Fibroblast of the conjunctiva (primary cell): ENCODE results near the gene RFC5.
"Not testable (repeated sequence)": the region's sequence is repeated elsewhere in the genome, so short reads cannot be mapped to it uniquely, and the experiment has no call there.

Experiments used
- DNase-seq: peaks from one replicate; pipeline ENCODE4 v3.0.0-alpha.2; 2010; ENCODE audit warnings: low read depth

The RFC5 gene

GRCh38 chr12:118052324-118053070 is 36.0 kb downstream of the RFC5 start:
- peak; percentile 81 for DNase-seq

- no peak for DNase-seq
Observed at GRCh38 chr12:118053071-118053985, 36.8 kb downstream of the RFC5 start.

GRCh38 chr12:118055144-118055557 is 38.6 kb downstream of the RFC5 start:
- DNase-seq, result no peak

GRCh38 chr12:118055865-118056773 is 39.6 kb downstream of the RFC5 start:
- no peak for DNase-seq

GRCh38 chr12:118058227-118058626 is 41.7 kb downstream of the RFC5 start:
- no peak for DNase-seq

- DNase-seq, result no peak
Observed at GRCh38 chr12:118058881-118059280, 42.4 kb downstream of the RFC5 start.

GRCh38 chr12:118059341-118060191 is 43.1 kb downstream of the RFC5 start:
- no peak for DNase-seq

- no peak for DNase-seq
Observed at GRCh38 chr12:118060301-118061010, 44.0 kb downstream of the RFC5 start.

GRCh38 chr12:118061011-118061872 is 44.7 kb downstream of the RFC5 start, which contains the start of gene WSB2:
TSS of gene WSB2 (minus strand) at chr12:118061179. CDS start at chr12:118061048, 131 bp downstream.
- peak; percentile 63 for DNase-seq

- DNase-seq, result no peak
Observed at GRCh38 chr12:118061873-118062843, 45.7 kb downstream of the RFC5 start.

GRCh38 chr12:118063576-118064391 is 47.3 kb downstream of the RFC5 start:
- DNase-seq, result no peak

GRCh38 chr12:118064608-118065007 is 48.1 kb downstream of the RFC5 start:
- no peak for DNase-seq

GRCh38 chr12:118065380-118065779 is 48.9 kb downstream of the RFC5 start:
- DNase-seq, result no peak

- no peak for DNase-seq
Observed at GRCh38 chr12:118068445-118068844, 51.9 kb downstream of the RFC5 start.

GRCh38 chr12:118070650-118071049 is 54.1 kb downstream of the RFC5 start:
- no peak for DNase-seq

- no peak for DNase-seq
Observed at GRCh38 chr12:118073768-118074167, 57.3 kb downstream of the RFC5 start.

GRCh38 chr12:118081521-118081920 is 65.0 kb downstream of the RFC5 start:
- DNase-seq, result not testable (repeated sequence)
